HG03354 (cell line): ENCODE results near the gene S100A14.
"Not testable (repeated sequence)": the region's sequence is repeated elsewhere in the genome, so short reads cannot be mapped to it uniquely, and the experiment has no call there.

ENCODE experiments used
- ATAC-seq: cut with Tn5 transposase; IDR thresholded peaks from one replicate; pipeline ENCODE4 v1.9.1; 2021; ENCODE audit warnings: mild to moderate bottlenecking; ENCODE audit not compliant: unreplicated experiment, poor library complexity, severe bottlenecking

Gene S100A14

DNA sequence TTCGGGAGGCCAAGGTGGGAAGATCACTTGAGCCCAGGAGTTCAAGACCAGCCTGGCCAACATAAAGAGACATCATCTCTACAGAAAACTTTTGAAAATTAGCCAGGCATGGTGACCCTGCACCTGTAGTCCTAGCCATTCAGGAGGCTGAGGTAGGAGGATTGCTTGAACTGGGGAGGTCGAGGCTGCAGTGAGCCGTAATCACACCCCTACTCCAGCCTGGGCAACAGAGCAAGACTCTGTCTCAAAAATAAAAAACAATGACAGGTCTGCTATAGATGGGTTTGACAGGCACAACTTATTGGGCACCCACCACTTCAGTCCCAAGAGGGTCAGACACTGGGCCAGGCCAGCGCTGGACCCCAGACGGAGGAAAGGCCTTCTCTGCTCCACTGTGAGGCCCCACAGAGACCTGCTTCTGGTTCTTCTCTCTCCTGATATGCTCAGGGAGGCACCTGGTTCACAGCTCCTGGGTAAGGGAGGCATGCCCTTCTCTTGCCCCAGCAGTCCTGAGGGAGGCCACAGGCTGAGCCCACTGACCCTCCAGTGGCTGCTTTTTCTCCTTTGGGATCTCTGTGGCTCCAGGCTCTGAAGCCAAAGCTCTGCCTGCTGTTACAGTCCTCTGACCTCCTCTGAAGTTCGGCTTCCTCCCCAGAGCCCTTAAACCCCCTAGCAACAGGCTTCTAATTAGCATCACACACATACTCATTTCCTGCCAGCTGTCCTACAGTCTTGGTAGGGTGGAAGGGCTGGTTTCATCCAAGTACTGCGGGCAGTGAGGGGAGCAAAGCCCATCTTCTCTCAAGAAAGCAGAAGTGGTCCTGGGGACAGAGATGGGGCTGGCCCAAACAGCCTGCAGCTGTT, 17.6 kb downstream of the S100A14 start:
- ATAC-seq = peak; percentile 99

DNA sequence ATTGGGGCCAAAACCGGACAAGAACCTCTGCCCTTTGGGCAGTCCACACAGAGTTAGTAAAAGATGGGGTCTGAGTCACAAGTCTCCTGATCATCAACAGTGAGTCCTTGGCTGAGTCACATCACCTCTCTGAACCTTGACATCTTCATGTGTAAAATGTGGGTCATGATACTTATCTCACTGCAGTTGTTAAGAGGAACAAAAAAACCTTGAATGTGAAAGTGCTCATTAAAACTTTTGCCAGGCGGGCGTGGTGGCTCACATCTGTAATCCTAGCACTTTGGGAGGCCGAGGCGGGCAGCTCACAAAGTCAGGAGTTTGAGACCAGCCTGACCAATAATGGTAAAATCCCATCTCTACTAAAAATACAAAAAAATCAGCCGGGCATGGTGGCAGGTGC, 18.9 kb downstream of the S100A14 start:
- ATAC-seq = no peak

- ATAC-seq = no peak
These were observed 23.4 kb downstream of the S100A14 start for GRCh38 chr1:153592748-153593147.

- ATAC-seq = no peak
These were observed 27.6 kb downstream of the S100A14 start for GRCh38 chr1:153588482-153588881.

- ATAC-seq = not testable (repeated sequence)
These were observed 28.1 kb downstream of the S100A14 start for GRCh38 chr1:153588033-153588432.

- no peak for ATAC-seq
These were observed 28.8 kb downstream of the S100A14 start for GRCh38 chr1:153587314-153587713.

GRCh38 chr1:153586347-153586746, 29.8 kb downstream of the S100A14 start:
- no peak for ATAC-seq

- no peak for ATAC-seq
These were observed 31.1 kb downstream of the S100A14 start for GRCh38 chr1:153585006-153585405.

DNA sequence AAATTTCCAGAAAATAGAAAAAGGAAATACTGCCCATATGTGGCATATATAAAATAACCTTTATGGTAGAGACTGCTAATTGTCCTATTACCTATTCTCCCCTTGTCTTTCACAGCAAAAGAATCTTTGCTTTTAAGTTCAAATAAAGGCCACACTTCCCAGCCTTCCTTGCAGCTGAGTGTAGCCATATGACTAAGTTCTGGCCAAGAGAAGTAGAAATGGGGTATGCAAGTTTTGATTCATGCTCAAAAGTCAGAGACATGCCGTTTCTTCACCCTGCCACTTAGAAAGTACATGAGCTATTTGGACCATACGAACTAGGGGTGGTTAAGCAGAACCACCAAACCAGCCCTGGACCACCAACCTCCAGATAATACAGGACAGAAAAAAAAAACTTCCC, 32.1 kb downstream of the S100A14 start:
- no peak for ATAC-seq

DNA sequence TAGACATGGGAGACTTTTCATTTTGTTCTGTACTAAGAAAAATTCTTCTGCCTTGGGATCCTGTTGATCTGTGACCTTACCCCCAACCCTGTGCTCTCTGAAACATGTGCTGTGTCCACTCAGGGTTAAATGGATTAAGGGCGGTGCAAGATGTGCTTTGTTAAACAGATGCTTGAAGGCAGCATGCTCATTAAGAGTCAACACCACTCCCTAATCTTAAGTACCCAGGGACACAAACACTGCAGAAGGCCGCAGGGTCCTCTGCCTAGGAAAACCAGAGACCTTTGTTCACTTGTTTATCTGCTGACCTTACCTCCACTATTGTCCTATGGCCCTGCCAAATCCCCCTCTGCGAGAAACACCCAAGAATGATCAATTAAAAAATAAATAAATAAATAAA, 32.6 kb downstream of the S100A14 start:
- not testable (repeated sequence) for ATAC-seq

DNA sequence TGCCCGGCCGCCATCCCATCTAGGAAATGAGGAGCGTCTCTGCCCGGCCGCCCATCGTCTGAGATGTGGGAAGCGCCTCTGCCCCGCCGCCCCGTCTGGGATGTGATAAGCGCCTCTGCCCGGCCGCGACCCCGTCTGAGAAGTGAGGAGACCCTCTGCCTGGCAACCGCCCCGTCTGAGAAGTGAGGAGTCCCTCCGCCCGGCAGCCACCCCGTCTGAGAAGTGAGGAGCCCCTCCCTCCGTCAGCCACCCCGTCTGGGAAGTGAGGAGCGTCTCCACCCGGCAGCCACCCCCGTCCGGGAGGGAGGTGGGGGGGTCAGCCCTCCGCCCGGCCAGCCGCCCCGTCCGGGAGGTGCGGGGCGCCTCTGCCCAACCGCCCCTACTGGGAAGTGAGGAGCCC, 33.3 kb downstream of the S100A14 start:
- ATAC-seq = not testable (repeated sequence)

DNA sequence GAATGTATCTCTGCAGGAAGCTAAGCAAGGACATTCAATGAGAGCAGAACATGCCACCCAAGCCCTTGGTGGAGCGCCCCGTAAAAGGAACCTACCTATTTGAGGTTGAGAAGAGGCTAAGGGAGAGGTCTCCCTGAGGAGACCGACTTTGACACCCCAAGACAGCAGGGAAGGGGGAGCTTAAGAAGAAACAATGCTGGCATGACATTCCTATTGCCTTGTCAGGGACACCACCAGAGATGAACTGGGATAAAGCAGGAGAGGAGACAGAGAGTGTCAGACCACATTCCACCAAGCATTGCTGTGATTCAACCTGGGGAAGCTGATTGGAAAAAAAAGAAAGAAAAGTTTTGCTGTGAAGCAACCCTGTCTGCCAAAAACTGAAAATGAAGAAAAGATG, 37.2 kb downstream of the S100A14 start:
- ATAC-seq = no peak

DNA sequence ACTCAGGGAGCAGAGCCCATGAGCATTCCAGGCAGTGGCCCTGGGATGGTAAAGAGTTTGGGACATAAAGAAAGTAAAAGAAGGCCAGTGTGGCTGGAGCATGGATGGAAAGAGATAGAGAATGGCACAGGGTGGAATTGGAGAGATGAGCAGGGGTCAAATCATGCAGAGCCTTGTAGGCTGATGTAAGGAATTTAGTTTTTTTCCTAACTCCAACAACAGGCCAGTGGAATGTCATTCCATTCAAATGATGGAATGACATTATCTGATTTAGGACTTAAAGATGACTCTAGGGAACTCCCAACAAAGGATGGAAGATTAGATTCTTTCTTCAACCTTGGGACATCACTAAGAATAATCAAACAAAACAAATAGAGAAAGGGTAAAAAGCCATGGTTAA, 37.6 kb downstream of the S100A14 start:
- ATAC-seq = no peak

GRCh38 chr1:153577624-153578051, 38.5 kb downstream of the S100A14 start:
- no peak for ATAC-seq

DNA sequence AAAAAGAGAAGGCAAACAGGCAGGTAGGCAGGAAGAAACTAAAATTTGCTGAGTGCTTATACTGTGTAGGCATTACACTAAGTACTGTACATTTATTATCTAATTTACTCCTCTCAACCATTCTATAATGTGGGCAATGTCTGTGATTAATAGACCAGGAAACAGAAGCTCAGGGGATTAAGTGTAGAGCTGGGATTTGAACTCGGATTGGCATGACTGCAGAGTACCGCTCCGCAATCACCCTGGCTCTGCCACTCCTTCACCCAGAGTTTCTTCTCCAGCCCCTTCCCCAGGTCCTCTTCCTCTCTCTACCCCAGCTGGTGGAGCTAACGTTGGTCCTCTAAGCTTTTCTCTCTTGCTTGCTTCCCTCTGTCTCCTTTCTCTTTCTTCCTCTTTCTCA, 39.0 kb downstream of the S100A14 start:
- ATAC-seq = no peak

GRCh38 chr1:153575497-153575896, 40.6 kb downstream of the S100A14 start:
- ATAC-seq = not testable (repeated sequence)

GRCh38 chr1:153575081-153575491, 41.0 kb downstream of the S100A14 start:
- ATAC-seq = not testable (repeated sequence)

DNA sequence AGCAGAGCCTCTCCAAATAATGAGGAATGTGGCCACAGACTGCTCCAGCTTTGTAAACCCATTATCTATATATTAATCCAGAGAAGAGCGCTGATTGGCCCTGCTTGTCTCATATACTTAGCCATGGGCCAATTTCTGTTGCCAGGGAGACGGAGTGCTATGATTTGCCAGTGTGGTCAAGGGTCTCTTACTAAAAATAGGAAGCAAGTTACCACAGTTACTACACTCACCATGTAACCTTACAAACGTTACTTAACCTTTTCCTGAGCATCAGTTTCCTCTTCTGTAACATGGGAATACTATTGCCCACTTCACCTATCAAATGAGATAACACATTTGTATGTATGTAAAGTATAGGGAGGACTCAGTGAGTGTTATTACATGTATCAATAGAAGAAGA, 42.8 kb downstream of the S100A14 start:
- no peak for ATAC-seq

DNA sequence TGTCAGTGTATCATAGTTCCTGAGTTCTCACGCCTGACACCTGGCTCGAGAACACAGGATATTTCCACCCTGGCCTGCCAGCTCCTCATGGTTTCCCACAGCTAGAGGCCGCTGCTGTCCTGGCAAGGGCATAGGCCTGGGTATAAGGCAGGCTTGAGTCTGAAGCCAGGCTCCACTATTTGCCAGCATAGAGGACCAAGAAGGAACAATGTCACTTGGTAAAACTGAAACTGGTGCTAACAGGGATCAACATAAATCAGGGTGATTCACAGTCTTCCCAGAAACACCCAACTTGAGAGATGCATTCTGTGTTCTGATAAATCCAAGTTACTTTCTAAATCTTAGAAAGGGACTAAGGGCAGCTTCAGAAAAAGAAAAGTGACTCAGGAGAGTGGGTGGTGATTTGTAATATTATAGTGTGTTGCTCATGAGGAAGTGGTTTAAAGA, 43.5 kb downstream of the S100A14 start:
- ATAC-seq = no peak

DNA sequence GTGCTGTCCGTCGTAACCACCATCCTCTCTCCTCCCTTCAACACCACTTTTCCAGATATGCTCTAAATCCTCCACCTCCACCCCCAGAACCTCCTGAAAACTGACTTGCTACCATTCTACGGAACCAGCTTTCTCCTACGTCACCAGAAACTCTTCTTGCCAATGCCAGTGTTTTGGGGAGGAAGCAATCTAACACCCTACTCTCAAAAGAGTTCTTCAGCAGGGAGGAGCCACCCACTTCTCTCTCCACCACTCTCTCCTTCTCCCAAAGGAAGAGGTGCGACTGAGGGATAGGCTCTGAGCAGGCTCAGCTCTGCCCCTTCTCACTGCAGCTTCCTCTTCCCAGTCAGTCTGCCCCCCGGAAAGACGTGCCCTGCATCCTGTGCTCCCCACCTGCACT, 44.4 kb downstream of the S100A14 start:
- ATAC-seq = no peak

- no peak for ATAC-seq
These were observed 45.3 kb downstream of the S100A14 start for GRCh38 chr1:153570874-153571273.

DNA sequence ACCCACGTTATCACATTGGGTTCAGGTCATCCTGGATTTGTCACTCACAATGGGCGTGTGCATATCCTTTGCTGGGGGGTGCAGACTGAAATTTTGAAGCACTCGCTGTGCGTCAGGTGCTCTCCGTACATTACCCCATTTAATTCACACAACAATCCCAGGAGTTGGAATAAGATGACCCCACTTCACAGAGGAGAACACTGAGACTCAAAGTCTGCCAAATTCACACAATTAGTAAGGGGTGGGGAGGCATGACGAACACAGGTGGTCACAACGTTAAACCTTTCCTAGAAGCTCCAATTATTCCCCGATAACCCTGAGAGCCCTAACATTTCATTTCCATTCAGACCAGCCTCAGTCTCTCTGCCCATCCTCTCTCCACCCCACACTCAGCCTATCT, 46.7 kb downstream of the S100A14 start:
- no peak for ATAC-seq
